ENCODE data around the gene CNBP.

DNA sequence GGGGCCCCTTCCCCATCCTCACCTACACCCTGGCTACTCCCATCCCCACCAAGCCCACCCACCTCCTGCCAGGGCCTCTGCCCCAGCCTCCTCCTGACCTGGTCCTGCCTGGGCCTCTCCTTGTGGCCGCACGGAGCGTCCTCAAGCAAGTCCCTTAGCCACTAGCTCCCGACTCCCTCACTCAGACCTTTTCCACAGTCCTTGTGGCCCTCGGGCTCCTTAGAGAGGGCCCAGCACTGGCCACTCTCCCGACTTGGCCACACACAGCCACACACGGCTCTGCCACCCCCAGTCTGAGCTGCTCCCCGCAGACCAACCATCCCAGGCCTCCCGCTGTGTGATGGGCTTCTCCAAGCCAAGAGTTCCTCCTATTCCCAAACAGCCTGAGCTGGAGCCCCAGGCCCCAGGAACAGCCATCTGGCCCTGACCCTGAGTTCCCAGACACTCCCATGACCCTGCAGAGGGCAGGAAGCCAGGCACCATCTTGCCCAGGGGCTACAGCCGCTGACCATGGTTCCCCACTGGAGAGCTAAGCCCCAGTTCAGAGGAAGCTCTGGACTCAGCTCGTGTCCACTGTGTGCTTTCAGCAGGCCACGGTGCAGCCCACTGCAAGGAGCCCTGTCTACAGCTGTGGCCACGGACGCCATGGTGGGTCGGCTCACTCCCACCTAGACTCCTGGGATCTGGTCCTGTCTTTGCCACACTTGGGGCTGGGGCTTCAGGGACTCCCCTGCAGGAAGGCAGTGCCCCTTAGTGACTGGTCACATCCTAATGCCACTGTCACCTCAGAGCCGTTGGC, 55.1 kb downstream of the CNBP start:
- TF ChIP-seq, protein P1, sequence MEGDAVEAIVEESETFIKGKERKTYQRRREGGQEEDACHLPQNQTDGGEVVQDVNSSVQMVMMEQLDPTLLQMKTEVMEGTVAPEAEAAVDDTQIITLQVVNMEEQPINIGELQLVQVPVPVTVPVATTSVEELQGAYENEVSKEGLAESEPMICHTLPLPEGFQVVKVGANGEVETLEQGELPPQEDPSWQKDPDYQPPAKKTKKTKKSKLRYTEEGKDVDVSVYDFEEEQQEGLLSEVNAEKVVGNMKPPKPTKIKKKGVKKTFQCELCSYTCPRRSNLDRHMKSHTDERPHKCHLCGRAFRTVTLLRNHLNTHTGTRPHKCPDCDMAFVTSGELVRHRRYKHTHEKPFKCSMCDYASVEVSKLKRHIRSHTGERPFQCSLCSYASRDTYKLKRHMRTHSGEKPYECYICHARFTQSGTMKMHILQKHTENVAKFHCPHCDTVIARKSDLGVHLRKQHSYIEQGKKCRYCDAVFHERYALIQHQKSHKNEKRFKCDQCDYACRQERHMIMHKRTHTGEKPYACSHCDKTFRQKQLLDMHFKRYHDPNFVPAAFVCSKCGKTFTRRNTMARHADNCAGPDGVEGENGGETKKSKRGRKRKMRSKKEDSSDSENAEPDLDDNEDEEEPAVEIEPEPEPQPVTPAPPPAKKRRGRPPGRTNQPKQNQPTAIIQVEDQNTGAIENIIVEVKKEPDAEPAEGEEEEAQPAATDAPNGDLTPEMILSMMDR (IDR thresholded peaks at IDR 0.05; ENCODE audit: poor library complexity, severe bottlenecking): no peak
- TF ChIP-seq POLR2AphosphoS5 (IDR thresholded peaks at IDR 0.05) (no peak), EZH2 (IDR thresholded peaks at IDR 0.05; ENCODE audit: borderline replicate concordance, insufficient read depth, low read length, poor library complexity, severe bottlenecking) (no peak), EP300 (conservative IDR thresholded peaks at IDR 0.05; ENCODE audit: poor library complexity, severe bottlenecking) (no peak)
